Activated CD4-positive, CD25-positive, alpha-beta regulatory T cell treated with anti-CD3 and anti-CD28 coated beads, Interleukin-2, amount 50 U/mL, for 72 hours (primary cell): ENCODE data around the gene RUNDC1.
A peak's percentile ranks its signal among the peaks of the same experiment; 100 is the strongest.

ENCODE experiments used
- DNase-seq: peaks from one replicate; pipeline ENCODE4 v3.0.0; 2021

The RUNDC1 gene

DNA sequence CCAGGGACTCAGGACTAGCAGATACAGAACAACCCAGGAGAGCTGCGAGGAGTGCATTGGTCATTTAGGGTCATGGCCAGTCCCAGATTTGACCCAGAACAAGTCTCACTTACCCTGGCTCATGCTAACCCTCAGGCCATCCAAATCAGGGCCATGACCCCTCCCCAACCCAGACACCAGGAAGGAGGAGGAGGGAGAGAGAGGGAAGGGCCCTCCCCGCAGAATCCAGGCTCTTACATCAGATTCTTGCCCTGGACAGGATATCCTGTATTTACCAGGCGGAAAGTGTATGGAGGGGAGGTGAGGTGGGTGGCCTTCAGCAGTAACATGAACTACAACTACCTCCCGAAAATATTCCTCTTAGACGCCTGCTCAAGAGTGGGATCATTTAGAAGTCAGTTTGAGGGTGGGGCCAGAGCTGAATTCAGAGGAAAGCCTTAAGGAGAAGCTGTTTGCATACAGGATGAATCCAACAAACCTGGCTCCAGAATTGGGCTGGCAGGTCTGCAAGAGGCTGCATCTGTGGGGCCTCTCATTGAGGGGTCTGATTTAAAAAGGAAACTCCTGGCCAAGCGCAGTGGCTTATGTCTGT is 39.8 kb downstream of the RUNDC1 start:
- DNase-seq = no peak

GRCh38 chr17:43020789-43021740 is 40.7 kb downstream of the RUNDC1 start:
- peak; percentile 46 for DNase-seq

DNA sequence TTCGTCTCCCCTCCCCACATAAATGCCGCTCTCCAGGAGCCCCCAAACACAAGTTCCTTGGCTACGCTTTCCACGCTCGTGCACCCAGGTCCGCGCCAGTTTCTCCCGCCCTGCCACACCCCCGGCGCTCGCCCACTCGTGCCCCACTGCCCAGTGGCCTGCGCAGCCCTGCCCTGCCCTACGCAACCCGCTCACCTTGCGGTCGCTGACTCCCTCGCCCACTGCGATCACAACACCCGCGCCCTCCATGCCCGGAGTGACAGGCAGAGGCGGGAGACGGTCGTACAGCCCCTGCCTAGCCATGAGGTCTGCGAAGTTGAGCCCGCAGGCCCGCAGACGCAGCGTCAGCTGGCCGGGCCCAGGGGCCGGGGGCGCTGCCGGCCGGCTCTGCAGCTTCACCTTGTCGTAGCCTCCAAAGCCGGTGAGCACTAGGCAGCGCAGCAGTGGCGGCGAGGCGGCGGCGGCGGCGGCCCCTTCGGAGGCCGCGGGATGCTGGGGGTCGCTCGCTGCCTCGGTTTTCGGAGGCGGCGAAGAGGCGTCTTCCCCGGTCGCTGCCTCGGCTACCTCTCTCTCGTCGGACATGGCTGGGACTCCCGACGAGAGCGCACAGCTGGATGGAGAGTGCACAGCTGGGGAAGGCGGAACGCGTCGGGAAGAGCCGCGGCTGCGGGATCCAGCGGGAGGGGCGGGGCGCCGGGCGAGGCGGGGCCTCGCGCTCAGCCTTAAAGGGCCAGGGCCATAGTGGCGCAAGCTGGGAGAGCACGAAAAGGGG is 41.6 kb downstream of the RUNDC1 start, which contains the start of gene VAT1:
Gene VAT1 (minus strand): TSS at position 645 of the 772 bp plus-strand sequence. CDS start 63 bp downstream, at position 582.
- peak; percentile 69 for DNase-seq

DNA sequence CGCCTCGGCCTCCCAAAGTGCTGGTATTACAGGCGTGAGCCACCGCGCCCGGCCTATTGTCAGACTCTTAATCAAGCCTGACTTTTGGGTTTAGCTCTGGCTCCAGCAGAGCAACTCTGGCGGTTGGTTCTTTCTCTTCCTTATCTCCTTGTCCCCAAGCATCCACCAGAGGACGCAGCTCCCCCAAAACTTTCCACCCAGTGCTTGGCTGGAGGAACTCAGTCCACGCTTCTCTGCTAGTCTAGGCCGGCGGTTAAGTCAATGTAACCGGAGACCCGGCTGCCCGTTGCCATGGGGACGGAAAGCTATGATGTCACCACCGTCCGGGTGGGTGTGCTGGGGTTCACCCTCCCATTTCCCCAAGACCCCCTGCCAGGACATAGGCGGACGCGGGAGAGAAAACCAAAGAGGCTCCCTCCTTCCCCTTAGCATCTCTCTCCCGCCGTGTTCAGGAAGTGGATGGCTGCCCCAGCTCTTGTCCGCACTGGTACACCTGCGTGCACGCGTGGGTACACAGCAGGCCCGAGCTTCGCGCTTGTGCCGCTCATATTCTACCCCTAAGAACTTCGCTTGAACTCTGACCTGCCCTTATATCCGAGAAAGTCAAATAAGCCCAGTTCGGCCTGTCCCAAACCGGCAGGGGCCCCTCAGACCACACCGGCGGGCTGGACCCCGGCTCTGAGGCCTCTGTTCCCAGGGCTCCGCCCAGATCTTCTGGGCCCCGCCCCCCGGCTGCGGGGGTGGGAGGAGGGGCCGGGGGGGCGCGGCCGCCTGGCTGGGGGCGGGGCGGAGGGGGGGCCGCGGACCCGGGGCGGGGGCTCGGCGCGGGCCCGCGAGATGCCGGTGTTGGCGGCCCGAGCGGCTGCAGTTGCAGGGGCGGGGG is 44.3 kb downstream of the RUNDC1 start, which contains the start of gene RND2:
Gene RND2 (plus strand): TSS at position 825 of the 883 bp plus-strand sequence. CDS start 117 bp downstream, outside the sequence.
- DNase-seq = peak; percentile 68

DNA sequence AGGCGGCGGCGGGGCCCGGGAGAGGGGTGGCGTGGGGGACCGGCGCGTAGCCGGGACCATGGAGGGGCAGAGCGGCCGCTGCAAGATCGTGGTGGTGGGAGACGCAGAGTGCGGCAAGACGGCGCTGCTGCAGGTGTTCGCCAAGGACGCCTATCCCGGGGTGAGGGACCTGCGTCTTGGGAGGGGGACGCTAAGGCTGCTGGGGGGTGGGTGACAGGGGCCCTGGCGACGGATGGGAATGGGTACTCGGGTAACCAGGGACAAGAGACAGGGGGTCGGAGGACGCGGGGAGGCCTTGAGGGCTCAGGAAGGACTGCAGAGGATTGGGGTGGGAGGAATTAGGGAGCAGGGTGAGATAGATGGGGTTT is 44.9 kb downstream of the RUNDC1 start:
- DNase-seq = no peak

- no peak for DNase-seq
Measured at GRCh38 chr17:43025766-43026537, 45.6 kb downstream of the RUNDC1 start.

- no peak for DNase-seq
Measured at GRCh38 chr17:43026595-43026994, 46.2 kb downstream of the RUNDC1 start.

GRCh38 chr17:43027091-43028032 is 47.0 kb downstream of the RUNDC1 start:
- DNase-seq = no peak

DNA sequence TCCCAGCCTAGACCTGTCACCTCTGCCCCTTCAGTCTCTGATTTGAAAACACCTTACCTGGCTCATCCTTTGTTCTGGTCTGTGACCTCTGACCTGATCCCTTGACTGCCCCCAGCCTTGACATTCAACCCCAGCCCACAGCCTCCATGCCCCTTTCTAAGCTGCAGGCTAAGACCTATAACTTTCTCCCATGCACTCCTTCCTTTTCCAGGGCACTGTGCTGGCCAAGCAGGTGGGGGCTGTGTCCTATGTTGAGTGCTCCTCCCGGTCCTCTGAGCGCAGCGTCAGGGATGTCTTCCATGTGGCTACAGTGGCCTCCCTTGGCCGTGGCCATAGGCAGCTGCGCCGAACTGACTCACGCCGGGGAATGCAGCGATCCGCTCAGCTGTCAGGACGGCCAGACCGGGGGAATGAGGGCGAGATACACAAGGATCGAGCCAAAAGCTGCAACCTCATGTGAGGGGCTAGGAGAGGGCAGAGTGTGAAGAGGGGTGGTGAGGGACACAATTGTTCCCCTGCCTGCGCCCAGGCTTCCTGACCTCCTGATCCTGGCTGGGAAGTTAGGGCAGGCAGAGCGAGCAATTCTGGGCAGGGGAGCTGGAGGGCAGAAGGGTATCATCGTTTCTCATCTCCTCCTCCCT is 48.0 kb downstream of the RUNDC1 start:
- DNase-seq = no peak

DNA sequence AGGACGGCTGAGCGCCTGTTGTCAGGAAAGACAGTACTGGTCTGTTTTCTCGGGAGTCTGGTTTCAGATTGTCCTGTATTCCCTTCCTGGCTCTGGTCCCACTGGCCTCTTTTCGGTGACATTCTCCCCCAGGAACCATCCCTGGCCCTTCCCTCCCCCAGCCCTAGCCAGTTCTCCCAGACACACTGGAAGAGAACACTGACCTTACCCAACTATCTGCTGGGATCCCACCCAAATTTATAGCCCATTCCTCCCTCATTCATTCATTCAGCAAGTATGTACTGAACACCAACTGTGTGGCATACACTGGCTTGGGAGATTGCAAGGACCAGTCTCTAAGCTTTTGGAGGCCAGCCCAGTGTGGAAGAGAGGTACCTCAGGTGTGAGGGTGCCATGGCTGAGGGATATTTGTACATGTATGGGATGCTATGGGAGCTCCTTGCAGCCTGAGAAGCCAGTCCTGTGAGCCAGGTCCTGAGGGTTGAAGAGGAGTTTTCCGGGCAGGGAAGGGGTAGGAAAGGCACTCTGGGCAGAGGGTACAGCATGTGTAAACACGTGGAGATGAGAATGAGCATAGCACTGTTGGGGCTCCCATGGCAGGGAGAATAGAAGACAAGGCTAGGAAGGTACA is 49.9 kb downstream of the RUNDC1 start:
- no peak for DNase-seq

DNA sequence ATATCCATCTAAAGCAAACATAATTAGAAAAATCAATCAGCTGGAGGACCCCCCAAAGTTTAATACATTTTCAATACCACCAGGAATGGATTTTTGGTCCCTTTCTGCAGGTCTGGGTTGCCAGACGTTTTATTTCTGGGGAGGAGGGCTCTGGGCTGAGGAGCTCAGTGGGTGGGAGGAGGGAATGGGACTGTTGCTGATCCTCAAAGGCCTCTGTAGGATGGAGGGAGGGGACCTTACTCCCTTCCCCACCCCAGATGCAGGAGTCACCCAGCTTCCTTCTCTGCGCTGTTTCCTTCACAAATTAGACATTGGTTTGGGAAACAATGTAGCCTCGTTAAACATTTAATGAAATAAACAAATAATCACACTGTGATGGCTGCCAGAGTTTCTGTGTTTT is 51.3 kb downstream of the RUNDC1 start:
- no peak for DNase-seq

GRCh38 chr17:43033948-43034881 is 53.9 kb downstream of the RUNDC1 start:
- no peak for DNase-seq

GRCh38 chr17:43034894-43035293 is 54.5 kb downstream of the RUNDC1 start:
- DNase-seq = no peak

- DNase-seq = no peak
Measured at GRCh38 chr17:43039646-43040045, 59.3 kb downstream of the RUNDC1 start.

DNA sequence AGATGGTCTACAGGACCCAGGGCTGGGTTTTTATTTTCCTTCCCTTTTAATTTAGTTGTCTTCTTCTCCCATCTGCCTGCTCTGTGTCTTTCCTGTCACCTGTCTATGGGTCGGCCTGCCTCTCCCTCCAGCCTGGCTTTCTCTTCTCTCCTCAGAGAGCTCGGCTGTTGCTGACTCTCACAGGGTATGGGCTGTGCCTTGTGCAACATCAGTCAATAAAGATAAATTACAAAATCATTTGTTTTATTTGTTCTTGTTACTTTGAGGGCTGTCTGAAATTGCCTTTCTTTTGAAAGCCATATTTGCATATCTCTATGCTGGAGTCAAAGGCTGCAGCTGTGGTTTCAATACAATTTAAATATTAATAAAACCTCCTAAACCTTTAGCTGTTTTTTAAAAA is 60.3 kb downstream of the RUNDC1 start:
- DNase-seq = no peak

- DNase-seq = no peak
Measured at GRCh38 chr17:43042025-43042628, 61.8 kb downstream of the RUNDC1 start.
